ACC112 (cell line): ENCODE measurements around the gene HEPN1.
"Not testable (repeated sequence)": the region's sequence is repeated elsewhere in the genome, so short reads cannot be mapped to it uniquely, and the experiment has no call there.

Experiments used
- H2AFZ ChIP-seq: fragments of 200-600 bp; sonication (generic); one replicate; pipeline ENCODE4 v1.6.0; 2017; ENCODE audit warnings: antibody characterized with exemption, low read length; ENCODE audit not compliant: unreplicated experiment
- H3K27ac ChIP-seq: fragments of 200-600 bp; sonication (generic); 2 replicates; pipeline ENCODE4 v1.5.1; 2014; ENCODE audit warnings: low read depth, mild to moderate bottlenecking, antibody characterized with exemption, low read length, moderate library complexity
- H3K27me3 ChIP-seq: fragments of 200-600 bp; sonication (generic); 2 replicates; pipeline ENCODE4 v1.6.1; 2014; ENCODE audit warnings: mild to moderate bottlenecking, antibody characterized with exemption, low read length, moderate library complexity, mixed read lengths; ENCODE audit not compliant: insufficient read depth
- H3K36me3 ChIP-seq: fragments of 200-600 bp; sonication (generic); 2 replicates; pipeline ENCODE4 v1.6.1; 2016; ENCODE audit warnings: mild to moderate bottlenecking, antibody characterized with exemption, low read length, moderate library complexity, mixed read lengths; ENCODE audit not compliant: insufficient read depth
- H3K4me1 ChIP-seq: fragments of 200-600 bp; sonication (generic); one replicate; pipeline ENCODE4 v1.6.1; 2016; ENCODE audit warnings: low read length, mixed read lengths; ENCODE audit not compliant: insufficient read depth, unreplicated experiment, control insufficient read depth
- H3K4me3 ChIP-seq: fragments of 200-600 bp; sonication (generic); 2 replicates; pipeline ENCODE4 v1.5.1; 2014; ENCODE audit warnings: mild to moderate bottlenecking, low read depth, low read length
- H3K79me2 ChIP-seq: fragments of 200-600 bp; sonication (generic); one replicate; pipeline ENCODE4 v1.6.0; 2016; ENCODE audit warnings: low read length; ENCODE audit not compliant: control insufficient read depth, unreplicated experiment, insufficient read depth

Gene HEPN1

GRCh38 chr11:124961972-124962609 is 43.0 kb downstream of the HEPN1 start:
- H3K36me3 ChIP-seq, result no peaks in the 10 kb centered on the region
- H2AFZ ChIP-seq, result no peak overlapping the region
- H3K27me3 ChIP-seq, result no peaks in the 10 kb centered on the region
- H3K79me2 ChIP-seq, result no peaks in the 10 kb centered on the region
- H3K4me3 ChIP-seq, result no peak overlapping the region
- H3K27ac ChIP-seq, result no peak overlapping the region
- H3K4me1 ChIP-seq, result no peaks in the 10 kb centered on the region

GRCh38 chr11:124968197-124968596 is 49.1 kb downstream of the HEPN1 start:
- not testable (repeated sequence) for H2AFZ ChIP-seq, H3K4me1 ChIP-seq, H3K27ac ChIP-seq, H3K4me3 ChIP-seq, H3K36me3 ChIP-seq, H3K27me3 ChIP-seq, H3K79me2 ChIP-seq
